KBM-7 (cell line): Measurements from ENCODE around the gene IARS2.
"Not testable (repeated sequence)": the region's sequence is repeated elsewhere in the genome, so short reads cannot be mapped to it uniquely, and the experiment has no call there.

Source experiments
- DNase-seq: peaks from one replicate; pipeline ENCODE4 v3.0.0-alpha.2; 2015
- in situ Hi-C: fragments of 300-500 bp; cut with MboI; formaldehyde crosslinking; loops from 2 replicates; pipeline ENCODE4 v1.14.3; 2020; ENCODE audit warnings: low sequenced_read_pairs, low pct_unique_long_range_greater_than_20kb, mixed read lengths

Gene IARS2

DNA sequence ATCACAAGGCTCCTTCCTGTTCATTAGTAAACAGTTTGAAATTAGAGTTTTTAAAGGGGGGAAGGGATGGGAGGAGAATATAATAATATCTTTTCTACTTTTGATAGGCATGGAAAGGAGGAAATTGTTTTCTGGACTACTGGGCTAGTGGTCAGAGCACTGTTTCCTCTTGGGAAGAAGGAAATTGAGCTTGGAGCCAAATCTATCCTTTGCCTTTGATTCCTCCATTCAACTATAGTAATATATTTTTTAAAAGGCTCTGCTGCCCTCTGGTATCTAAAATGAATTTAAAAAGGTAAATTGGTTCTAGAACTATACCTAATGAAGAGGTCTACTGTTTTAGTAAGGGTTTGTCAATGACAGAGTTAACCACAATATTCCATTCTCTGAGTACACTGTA, 5.9 kb downstream of the IARS2 start:
- in situ Hi-C loops: no loop called here
- no peak for DNase-seq

DNA sequence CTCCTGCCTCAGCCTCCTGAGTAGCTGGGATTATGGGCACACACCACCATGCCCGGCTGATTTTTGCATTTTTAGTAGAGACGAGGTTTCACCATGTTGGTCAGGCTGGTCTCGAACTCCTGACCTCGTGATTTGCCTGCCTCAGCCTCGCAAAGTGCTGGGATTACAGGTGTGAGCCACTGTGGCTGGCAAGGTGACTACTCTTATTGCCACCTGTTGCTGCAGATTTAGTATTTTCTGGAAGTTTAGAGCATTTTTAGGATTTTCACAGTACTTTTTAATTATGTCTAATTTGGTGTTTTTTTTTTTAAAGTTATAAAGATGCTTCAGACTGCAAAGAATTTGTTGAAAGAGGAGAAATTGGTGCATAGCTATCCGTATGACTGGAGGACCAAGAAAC, 16.5 kb downstream of the IARS2 start:
- DNase-seq, in situ Hi-C loops: not testable (repeated sequence)

GRCh38 chr1:220112600-220112999, 18.7 kb downstream of the IARS2 start:
- DNase-seq, in situ Hi-C loops: not testable (repeated sequence)

- peak; percentile 30 for DNase-seq
These were observed 19.3 kb downstream of the IARS2 start for GRCh38 chr1:220113136-220113695.

GRCh38 chr1:220119043-220119512, 25.1 kb downstream of the IARS2 start:
- in situ Hi-C loops: no loop called here
- no peak for DNase-seq

More at GRCh38 chr1:220113136-220113695, 19.3 kb downstream of the IARS2 start:
- in situ Hi-C loops: no loop called here

GRCh38 chr1:220121791-220122530, 28.0 kb downstream of the IARS2 start:
- in situ Hi-C loops: no loop called here
- no peak for DNase-seq

- no peak for DNase-seq
- in situ Hi-C loops: no loop called here
These were observed 29.1 kb downstream of the IARS2 start for GRCh38 chr1:220123066-220123465.

DNA sequence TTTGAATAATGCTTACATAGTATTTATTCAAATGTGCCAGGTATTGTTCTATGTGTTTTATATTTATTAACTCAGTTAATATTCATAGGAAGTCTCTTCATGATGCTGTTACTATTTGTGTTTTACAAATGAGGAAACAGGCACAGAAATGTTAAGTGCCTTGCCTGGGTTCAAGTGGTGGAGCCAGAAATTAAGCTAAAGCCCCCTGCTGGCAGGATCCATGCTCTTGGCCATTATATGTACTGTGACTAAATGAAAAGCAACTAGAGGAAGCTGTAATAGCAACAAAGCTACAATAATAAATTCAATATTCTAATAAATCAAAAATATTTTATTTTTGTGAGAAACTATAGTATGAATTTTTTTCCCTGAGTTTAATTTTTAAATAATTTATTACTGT, 30.0 kb downstream of the IARS2 start:
- peak; percentile 31 for DNase-seq
- in situ Hi-C loops: no loop called here

GRCh38 chr1:220124542-220124941, 30.6 kb downstream of the IARS2 start:
- in situ Hi-C loops: no loop called here
- DNase-seq: peak; percentile 32

GRCh38 chr1:220127076-220127475, 33.1 kb downstream of the IARS2 start:
- DNase-seq: no peak
- in situ Hi-C loops: no loop called here

GRCh38 chr1:220129479-220130210, 35.7 kb downstream of the IARS2 start:
- DNase-seq: no peak
- in situ Hi-C loops: no loop called here

DNA sequence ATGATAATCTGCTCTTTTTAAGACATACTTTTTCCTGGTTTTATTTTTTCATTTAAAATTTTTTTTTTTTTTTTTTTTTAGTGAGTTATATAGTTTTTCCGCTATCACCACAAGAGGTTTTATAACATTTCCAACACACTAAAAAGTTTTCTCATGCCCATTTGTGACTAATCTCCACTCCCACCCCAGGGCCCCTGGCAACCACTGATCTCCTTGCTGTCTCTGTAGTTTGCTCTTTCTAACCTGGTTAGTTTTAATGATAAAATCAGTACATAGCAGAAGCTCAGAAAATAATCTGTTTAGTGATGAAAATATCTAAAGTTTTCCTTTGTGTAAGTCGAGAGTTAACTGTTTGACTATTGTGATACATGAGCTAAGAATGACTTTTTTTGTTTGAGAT, 41.8 kb downstream of the IARS2 start:
- DNase-seq: no peak
- in situ Hi-C loops: no loop called here

DNA sequence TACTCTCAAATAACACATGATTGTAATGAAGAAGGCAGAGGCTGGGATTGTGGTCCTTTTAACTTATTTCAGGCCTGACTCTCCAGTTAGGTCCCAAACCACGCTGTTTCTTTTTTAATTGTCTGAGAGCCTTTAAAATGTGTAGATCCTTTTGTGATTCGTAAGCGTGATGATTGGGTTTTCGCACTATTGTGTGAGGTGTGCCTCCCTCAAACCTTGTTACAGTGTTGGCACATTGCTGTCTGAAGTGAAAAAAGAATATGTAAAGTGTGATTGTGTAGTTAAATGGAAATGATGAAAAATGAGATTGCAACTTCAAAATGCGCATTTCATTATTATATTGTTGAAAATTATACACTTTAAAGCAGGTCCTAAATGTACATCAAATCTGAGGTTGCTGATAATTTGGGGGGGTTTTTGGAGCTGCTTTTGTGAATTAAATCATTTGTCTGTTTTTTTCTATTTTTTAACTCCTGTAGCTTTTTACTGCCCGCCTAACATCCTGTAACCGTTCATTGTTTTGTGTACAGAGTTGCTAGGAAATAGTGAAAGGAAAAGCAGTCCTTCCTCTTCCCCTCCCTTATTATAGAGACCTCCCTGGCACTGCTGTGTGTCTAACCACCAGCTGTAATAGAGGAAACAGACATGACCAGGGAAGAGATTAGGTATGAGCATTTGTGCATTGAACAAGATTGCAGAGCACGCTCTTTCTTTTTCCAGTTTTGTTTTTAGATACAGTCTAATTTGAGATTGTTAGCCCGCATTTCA, 43.3 kb downstream of the IARS2 start:
- in situ Hi-C loops: no loop called here
- DNase-seq: peak; percentile 82

DNA sequence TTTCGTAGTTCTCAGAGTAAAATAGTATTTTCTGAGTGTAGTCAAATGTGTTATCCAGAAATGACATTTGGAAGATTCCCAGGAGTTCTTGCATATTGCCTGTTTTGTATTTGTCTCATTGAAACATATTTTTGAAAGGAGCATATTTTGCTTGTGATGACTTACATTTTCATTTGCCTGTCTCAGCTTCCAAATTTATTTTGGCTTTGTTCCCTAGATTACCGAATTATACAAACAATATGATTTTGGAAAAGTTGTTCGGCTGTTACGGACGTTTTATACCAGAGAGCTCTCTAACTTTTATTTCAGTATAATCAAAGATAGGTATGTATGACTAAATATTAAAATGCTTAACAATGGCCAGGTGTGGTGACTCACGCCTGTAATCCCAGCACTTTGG, 46.0 kb downstream of the IARS2 start:
- in situ Hi-C loops: no loop called here

GRCh38 chr1:220144051-220144450, 50.1 kb downstream of the IARS2 start:
- in situ Hi-C loops: no loop called here
- no peak for DNase-seq

More for the DNA sequence above, 46.0 kb downstream of the IARS2 start:
- no peak for DNase-seq

DNA sequence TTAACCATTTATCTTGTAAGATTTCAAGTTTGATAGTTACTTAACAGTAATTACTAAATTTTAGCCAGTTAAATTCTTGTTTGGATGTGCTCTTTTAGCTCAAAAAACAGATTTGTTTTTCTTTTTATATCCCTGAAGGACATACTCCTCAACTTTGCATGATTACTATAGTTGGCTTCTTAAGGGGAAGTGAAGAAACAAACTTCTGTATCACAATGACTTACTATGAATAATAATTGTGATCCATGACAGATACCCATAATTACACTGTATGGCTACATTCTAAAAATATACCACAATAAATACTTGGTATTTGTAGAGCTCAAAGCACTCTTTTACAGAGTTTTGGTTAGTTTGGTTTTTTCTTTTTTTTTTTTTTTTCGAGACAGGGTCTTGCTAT, 55.8 kb downstream of the IARS2 start:
- in situ Hi-C loops: no loop called here
- no peak for DNase-seq

- DNase-seq: no peak
- in situ Hi-C loops: no loop called here
These were observed 57.5 kb downstream of the IARS2 start for GRCh38 chr1:220151454-220151853.

GRCh38 chr1:220153147-220153546, 59.2 kb downstream of the IARS2 start:
- in situ Hi-C loops: no loop called here
- no peak for DNase-seq

DNA sequence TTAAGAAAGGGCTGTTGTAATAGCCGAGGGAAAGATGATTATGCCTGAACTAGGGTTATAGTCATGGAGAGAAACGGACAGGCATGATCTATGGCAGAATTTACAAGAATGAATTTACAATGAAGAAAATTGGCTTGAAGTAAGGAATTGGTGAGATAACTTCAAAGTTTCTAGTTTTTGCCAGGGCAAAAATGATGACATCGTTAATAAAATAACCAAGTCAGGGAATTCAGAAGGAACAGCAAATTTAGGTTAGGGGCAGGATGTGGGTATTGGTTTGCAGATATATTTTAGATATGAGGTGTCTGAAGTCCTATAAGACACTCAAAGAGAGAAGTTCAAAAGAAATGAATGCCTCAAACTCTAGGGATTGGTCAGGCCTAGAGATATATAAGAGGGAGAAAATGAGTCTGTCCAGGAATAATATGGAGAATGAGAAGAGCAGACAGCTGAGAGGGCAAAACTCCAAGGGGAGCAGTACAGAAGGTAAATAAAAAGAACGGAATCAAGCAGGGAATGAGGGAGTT, 62.8 kb downstream of the IARS2 start:
- DNase-seq: no peak
- in situ Hi-C loops: no loop called here
